ENCODE measurements around the gene NAGS. TPM values are rescaled to one million over a fixed set of nuclear protein-coding genes. Genes with fewer than 3 reads are reported as not detected.
"Not testable (repeated sequence)": the region's sequence is repeated elsewhere in the genome, so short reads cannot be mapped to it uniquely, and the experiment has no call there.

Gene NAGS, protein sequence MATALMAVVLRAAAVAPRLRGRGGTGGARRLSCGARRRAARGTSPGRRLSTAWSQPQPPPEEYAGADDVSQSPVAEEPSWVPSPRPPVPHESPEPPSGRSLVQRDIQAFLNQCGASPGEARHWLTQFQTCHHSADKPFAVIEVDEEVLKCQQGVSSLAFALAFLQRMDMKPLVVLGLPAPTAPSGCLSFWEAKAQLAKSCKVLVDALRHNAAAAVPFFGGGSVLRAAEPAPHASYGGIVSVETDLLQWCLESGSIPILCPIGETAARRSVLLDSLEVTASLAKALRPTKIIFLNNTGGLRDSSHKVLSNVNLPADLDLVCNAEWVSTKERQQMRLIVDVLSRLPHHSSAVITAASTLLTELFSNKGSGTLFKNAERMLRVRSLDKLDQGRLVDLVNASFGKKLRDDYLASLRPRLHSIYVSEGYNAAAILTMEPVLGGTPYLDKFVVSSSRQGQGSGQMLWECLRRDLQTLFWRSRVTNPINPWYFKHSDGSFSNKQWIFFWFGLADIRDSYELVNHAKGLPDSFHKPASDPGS
- under 1 TPM in 1 of 2 donors, not detected in 1; 0.92 TPM for total RNA-seq

DNA sequence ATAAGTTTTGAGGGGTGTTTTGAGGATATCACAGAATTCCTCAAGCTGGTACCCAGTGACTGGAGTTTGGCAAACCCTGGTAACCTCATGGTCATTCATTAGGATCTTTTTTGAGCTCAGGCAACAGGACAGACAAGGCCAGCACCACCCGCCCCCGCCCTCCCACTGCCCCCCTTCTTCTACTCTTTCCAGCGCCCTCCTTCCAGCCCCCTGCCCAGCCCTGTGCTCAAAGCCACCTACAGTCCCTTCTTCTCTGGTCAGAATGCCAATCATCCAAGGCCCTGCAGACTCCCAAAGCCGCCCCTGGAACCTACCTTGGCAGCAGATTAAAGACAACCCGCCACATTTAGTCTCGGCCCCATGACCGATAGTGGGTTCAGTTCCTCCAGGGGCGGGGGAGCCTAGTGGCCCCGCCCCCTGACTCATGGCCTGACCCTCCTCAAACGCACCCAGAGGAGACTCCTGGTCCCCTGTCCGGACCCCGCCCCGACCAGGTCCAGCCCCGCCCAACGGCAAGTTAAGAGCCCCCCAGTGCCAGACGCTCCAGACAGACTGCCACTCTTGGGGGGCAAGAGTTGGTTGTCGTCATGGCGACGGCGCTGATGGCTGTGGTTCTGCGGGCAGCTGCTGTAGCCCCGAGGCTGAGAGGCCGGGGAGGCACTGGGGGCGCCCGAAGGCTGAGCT lies at the start of gene NAGS:
Gene NAGS (plus strand): TSS at position 546 of the 684 bp plus-strand sequence. CDS start 42 bp downstream, at position 588.
- Histone ChIP-seq H3K36me3 (no peaks in the 10 kb centered on the region), H3K4me1 (ENCODE audit: control insufficient read depth in 1 of 2, low read depth in 2 of 2) (peaks cover 26 to 38% of the 10 kb centered on the region in 2 donors), H3K27ac (no peak within 1 kb of the TSS), H3K9me3 (no peaks in the 10 kb centered on the region), H3K27me3 (replicated peaks; ENCODE audit: insufficient read depth) (peaks cover 5% of the 10 kb centered on the region), H3K4me3 (peak within 1 kb of the TSS; percentile 90)
- DNase-seq (ENCODE audit: low spot score) = no peak
- TF ChIP-seq, protein P1, sequence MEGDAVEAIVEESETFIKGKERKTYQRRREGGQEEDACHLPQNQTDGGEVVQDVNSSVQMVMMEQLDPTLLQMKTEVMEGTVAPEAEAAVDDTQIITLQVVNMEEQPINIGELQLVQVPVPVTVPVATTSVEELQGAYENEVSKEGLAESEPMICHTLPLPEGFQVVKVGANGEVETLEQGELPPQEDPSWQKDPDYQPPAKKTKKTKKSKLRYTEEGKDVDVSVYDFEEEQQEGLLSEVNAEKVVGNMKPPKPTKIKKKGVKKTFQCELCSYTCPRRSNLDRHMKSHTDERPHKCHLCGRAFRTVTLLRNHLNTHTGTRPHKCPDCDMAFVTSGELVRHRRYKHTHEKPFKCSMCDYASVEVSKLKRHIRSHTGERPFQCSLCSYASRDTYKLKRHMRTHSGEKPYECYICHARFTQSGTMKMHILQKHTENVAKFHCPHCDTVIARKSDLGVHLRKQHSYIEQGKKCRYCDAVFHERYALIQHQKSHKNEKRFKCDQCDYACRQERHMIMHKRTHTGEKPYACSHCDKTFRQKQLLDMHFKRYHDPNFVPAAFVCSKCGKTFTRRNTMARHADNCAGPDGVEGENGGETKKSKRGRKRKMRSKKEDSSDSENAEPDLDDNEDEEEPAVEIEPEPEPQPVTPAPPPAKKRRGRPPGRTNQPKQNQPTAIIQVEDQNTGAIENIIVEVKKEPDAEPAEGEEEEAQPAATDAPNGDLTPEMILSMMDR (IDR thresholded peaks at IDR 0.05) = no peak
- no peak for ATAC-seq (ENCODE audit: insufficient number of reproducible peaks, low FRiP score, low read depth)

DNA sequence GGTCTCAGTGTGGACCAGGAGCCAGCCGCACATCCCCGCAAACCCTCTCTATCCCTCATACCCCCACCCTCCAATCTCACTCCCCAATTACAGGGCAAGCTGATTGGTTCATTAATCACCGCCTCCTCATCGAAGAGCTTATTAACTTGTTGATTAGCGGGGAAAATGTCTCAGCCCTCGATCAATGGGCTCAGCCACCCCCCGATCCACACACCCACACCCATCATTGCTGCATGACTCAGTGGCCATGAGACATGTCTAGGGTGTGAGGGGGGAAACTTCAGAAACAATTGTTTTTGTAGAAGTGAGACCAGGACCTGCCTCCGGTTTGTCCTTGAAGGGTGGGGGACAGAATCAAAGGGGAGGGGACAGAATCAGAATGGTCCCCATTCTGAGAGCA lies 48.2 kb upstream of the NAGS start:
- DNase-seq (ENCODE audit: low spot score) (no peak), ATAC-seq (ENCODE audit: insufficient number of reproducible peaks, low FRiP score, low read depth) (no peak)
- H3K27ac ChIP-seq = no peak overlapping the region
- no peaks in the 10 kb centered on the region for H3K36me3 ChIP-seq
- peaks cover 15% of the 10 kb centered on the region for H3K27me3 ChIP-seq (replicated peaks; ENCODE audit: insufficient read depth)
- no peak overlapping the region for H3K4me3 ChIP-seq
- no peaks in the 10 kb centered on the region for H3K9me3 ChIP-seq
- peaks cover 3 to 6% of the 10 kb centered on the region in 2 donors for H3K4me1 ChIP-seq (ENCODE audit: control insufficient read depth in 1 of 2, low read depth in 2 of 2)
- TF ChIP-seq, protein P1 (IDR thresholded peaks at IDR 0.05) = no peak

DNA sequence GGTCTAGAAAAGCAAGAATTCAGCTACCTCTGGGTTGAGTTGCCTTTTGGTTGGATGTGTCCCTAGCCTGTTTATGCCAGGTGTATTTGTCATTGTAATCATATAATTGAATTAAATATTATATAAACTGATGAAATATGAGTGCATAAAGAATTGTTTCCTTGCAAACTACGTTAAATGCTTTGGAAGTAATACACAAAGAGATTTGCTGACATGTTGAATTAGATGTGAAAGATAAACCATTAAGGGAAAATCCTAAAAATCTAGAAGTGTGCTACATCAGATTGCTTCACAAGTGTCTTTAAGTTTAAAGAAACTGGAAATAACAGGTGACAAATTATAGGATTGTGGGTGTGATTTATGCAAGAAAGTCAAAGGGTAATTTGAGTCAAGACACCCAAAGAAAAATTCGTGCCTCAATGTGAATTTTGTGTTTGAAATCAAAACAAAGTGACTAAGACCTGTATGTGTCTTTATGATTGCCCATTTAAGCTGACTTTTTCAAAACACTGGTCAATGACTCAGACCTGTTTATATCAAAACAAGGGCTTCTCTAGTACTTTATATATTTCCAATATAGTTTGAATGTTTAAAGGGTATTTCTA lies 45.6 kb upstream of the NAGS start:
- no peaks in the 10 kb centered on the region for H3K36me3 ChIP-seq
- DNase-seq (ENCODE audit: low spot score) = no peak
- no peak overlapping the region for H3K4me3 ChIP-seq
- H3K27ac ChIP-seq = no peak overlapping the region
- H3K27me3 ChIP-seq (replicated peaks; ENCODE audit: insufficient read depth) = peaks cover 3% of the 10 kb centered on the region
- no peak for ATAC-seq (ENCODE audit: insufficient number of reproducible peaks, low FRiP score, low read depth)
- no peaks in the 10 kb centered on the region for H3K4me1 ChIP-seq (ENCODE audit: control insufficient read depth in 1 of 2, low read depth in 2 of 2)
- no peaks in the 10 kb centered on the region for H3K9me3 ChIP-seq
- TF ChIP-seq, protein P1 (IDR thresholded peaks at IDR 0.05) = no peak

DNA sequence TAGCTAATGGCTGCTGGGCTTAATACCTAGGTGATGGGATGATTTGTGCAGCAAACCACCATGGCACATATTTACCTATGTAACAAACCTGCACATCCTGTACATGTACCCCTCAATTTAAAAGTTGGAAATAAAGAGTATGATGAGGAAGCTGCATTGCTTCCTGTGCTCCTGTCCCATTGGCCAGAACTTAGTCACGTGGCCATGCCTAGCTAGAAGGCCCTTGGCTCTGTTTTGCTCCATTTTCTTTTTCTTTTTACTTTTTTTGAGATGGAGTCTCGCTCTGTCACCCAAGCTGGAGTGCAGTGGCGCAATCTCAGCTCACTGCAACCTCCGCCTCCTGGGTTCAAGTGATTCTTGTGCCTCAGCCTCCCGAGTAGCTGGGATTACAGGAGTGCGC lies 43.1 kb upstream of the NAGS start:
- not testable (repeated sequence) for ATAC-seq (ENCODE audit: insufficient number of reproducible peaks, low FRiP score, low read depth); H3K27ac ChIP-seq; H3K4me1 ChIP-seq (ENCODE audit: control insufficient read depth in 1 of 2, low read depth in 2 of 2); H3K36me3 ChIP-seq; H3K9me3 ChIP-seq; H3K4me3 ChIP-seq; H3K27me3 ChIP-seq (replicated peaks; ENCODE audit: insufficient read depth); DNase-seq (ENCODE audit: low spot score)

DNA sequence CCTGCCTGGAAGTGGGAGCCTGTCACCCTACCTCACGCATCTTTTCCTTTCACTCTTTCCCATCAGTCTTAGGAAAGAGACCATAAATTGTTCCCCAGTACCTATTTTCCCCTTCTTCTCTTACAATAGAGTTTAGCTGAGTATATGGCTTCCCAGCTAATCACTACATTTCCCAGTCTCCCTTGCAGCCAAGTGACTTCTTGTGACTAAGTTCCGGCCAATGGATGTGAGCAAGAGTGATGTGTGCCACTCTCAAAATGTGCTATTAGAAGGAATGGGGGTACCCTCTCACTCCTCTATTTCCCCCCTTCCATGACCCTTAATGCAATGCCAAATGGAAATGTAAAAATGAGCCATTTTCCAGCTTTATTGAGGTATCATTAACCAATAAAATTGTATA lies 42.5 kb upstream of the NAGS start:
- H3K9me3 ChIP-seq = no peaks in the 10 kb centered on the region
- TF ChIP-seq, protein P1 (IDR thresholded peaks at IDR 0.05) = no peak
- ATAC-seq (ENCODE audit: insufficient number of reproducible peaks, low FRiP score, low read depth) = no peak

More for the DNA sequence above, 42.5 kb upstream of the NAGS start:
- Histone ChIP-seq H3K4me1 (ENCODE audit: control insufficient read depth in 1 of 2, low read depth in 2 of 2) (no peaks in the 10 kb centered on the region), H3K27me3 (replicated peaks; ENCODE audit: insufficient read depth) (no peaks in the 10 kb centered on the region), H3K4me3 (no peak overlapping the region), H3K27ac (no peak overlapping the region), H3K36me3 (no peaks in the 10 kb centered on the region)
- no peak for DNase-seq (ENCODE audit: low spot score)
